ENCODE results near the gene PLCH1. TPM values are rescaled to one million over a fixed set of nuclear protein-coding genes. Genes with fewer than 3 reads are reported as not detected.

PLCH1 gene, protein sequence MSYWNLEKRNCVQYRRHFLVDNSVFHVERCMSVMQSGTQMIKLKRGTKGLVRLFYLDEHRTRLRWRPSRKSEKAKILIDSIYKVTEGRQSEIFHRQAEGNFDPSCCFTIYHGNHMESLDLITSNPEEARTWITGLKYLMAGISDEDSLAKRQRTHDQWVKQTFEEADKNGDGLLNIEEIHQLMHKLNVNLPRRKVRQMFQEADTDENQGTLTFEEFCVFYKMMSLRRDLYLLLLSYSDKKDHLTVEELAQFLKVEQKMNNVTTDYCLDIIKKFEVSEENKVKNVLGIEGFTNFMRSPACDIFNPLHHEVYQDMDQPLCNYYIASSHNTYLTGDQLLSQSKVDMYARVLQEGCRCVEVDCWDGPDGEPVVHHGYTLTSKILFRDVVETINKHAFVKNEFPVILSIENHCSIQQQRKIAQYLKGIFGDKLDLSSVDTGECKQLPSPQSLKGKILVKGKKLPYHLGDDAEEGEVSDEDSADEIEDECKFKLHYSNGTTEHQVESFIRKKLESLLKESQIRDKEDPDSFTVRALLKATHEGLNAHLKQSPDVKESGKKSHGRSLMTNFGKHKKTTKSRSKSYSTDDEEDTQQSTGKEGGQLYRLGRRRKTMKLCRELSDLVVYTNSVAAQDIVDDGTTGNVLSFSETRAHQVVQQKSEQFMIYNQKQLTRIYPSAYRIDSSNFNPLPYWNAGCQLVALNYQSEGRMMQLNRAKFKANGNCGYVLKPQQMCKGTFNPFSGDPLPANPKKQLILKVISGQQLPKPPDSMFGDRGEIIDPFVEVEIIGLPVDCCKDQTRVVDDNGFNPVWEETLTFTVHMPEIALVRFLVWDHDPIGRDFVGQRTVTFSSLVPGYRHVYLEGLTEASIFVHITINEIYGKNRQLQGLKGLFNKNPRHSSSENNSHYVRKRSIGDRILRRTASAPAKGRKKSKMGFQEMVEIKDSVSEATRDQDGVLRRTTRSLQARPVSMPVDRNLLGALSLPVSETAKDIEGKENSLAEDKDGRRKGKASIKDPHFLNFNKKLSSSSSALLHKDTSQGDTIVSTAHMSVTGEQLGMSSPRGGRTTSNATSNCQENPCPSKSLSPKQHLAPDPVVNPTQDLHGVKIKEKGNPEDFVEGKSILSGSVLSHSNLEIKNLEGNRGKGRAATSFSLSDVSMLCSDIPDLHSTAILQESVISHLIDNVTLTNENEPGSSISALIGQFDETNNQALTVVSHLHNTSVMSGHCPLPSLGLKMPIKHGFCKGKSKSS (N-terminal part only)
- total RNA-seq = 0.23 and 0.49 TPM in 2 replicates

GRCh38 chr3:155744626-155745324 is at the start of gene PLCH1:
Gene PLCH1 (minus strand): TSS chr3:155745071. CDS start chr3:155704224, 40,847 bp downstream.

Other genes with a start within 250 kb of the PLCH1 start
- gene C3orf33, start 61.2 kb upstream of the PLCH1 start, total RNA-seq = 2.8 and 3.0 TPM in 2 replicates
- gene SLC33A1, start 109.4 kb upstream of the PLCH1 start, total RNA-seq = 21.8 and 25.5 TPM in 2 replicates
- 45.7 and 54.1 TPM in 2 replicates for gene GMPS, start 125.6 kb upstream of the PLCH1 start, total RNA-seq